A549 treated with RU486 at 1 μM for 4 hours (cell line): Measurements from ENCODE around the gene SLC13A3. TPM values are rescaled to one million over a fixed set of nuclear protein-coding genes. Genes with fewer than 3 reads are reported as not detected.

Experiments used
- total RNA-seq: library from RNA; stranded (reverse); fragments of 200-300 nt; extraction: Qiagen RNA extraction; gene quantifications from 5 replicates; pipeline ENCODE4 v1.2.3, GENCODE V29; 2022; ENCODE audit warnings: low read depth

Gene SLC13A3, protein sequence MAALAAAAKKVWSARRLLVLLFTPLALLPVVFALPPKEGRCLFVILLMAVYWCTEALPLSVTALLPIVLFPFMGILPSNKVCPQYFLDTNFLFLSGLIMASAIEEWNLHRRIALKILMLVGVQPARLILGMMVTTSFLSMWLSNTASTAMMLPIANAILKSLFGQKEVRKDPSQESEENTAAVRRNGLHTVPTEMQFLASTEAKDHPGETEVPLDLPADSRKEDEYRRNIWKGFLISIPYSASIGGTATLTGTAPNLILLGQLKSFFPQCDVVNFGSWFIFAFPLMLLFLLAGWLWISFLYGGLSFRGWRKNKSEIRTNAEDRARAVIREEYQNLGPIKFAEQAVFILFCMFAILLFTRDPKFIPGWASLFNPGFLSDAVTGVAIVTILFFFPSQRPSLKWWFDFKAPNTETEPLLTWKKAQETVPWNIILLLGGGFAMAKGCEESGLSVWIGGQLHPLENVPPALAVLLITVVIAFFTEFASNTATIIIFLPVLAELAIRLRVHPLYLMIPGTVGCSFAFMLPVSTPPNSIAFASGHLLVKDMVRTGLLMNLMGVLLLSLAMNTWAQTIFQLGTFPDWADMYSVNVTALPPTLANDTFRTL
- total RNA-seq = 0.03 to 0.13 TPM (median 0.06 TPM) in 3 of 5 replicates, not detected in the others

GRCh38 chr20:46651091-46651962 is at the start of gene SLC13A3:
SLC13A3 (minus strand) TSS chr20:46651459; CDS start chr20:46651421, 38 bp downstream.

GRCh38 chr20:46689082-46689753 is 38.0 kb upstream of the SLC13A3 start, which contains the start of gene TP53RK:
TP53RK (minus strand) TSS chr20:46689444; CDS start chr20:46689414, 30 bp downstream.

DNA sequence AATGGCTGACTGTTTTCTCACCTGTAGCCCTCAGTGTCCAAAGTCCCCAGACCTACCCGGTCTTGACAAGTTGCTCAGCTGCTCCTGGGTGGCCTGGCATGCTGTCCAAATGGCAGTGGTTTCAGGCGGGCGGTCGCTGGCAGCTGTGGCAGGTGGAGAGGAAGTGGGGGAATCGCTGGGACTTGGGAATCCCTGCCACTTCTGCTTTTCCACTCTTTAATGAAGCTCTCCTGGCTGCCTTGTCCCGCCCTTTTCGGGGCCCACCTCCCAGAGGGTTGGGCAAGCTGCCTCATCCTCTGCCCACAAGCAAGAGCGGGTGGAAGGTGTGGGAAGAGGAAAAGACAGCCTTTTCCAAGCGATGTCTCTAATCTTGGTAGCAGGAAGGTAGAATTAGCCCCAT is 100.8 kb downstream of the SLC13A3 start, which contains the start of gene OCSTAMP:
Gene OCSTAMP (minus strand): TSS at position 194 of the 400 bp plus-strand sequence. CDS start 94 bp downstream, at position 100.

DNA sequence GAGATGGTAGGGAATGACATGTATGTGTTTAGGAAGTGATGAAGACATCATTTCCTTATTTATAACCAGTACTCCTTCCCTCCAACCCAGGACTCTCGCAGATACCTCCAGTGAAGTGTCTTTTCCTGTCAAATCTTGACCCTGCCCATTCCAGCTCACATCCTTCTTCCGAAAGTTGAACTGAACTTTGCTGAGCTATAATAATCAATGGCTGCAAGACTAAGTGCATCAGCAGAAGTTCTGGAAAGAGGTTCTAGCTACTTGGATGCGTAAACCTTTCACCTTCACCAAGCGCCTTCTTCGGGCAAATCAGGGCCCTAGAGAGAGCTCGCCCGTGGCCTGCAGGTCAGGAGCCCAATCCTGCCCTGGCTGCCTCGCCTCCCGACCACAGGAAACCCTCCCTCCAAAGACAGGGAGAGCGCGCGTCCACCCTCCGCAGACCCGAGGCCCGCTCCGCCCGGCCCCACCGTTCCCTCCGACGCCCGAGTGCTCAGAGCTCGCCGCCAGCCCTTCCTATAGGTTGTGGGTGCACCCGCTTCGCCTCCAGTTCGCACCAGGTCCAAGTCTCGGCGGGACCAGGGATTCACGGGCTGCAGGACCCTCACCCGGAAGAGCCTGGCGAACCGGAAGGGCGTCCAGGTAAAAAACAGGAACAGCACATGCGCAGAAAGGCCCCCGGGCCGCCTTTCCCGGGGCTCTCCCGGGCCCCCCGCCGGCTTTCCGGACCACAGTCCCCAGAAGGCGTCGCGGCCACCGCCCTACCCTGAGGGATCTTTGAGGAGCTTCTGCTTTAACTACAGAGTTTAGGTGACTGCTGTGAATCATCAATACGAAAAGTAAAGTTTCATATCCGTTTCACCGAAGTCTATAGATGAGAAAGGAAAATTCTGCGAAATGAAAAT is 138.1 kb downstream of the SLC13A3 start, which contains the start of gene ZNF334:
Gene ZNF334 (minus strand): TSS at position 617 of the 902 bp plus-strand sequence. CDS start 1,457 bp downstream, outside the sequence.

Other genes starting within 250 kb of the SLC13A3 start
- gene ELMO2, start 244.8 kb downstream of the SLC13A3 start, total RNA-seq = 17.8 to 21.1 TPM (median 19.5 TPM) in 5 replicates
- not detected in 5 replicates for gene ZNF334, start 137.9 kb downstream of the SLC13A3 start, total RNA-seq
- not detected in 5 replicates for gene OCSTAMP, start 100.8 kb downstream of the SLC13A3 start, total RNA-seq
- gene TP53RK, start 38.0 kb upstream of the SLC13A3 start, total RNA-seq = 13.0 to 14.4 TPM (median 13.6 TPM) in 5 replicates
- gene SLC2A10, start 58.2 kb upstream of the SLC13A3 start, total RNA-seq = not detected in 5 replicates
- gene EYA2, start 243.4 kb upstream of the SLC13A3 start, total RNA-seq = 2.2 to 3.0 TPM (median 2.9 TPM) in 5 replicates